Karpas-422 (cell line): ENCODE results near the gene VDAC2. TPM values are rescaled to one million over a fixed set of nuclear protein-coding genes. Genes with fewer than 3 reads are reported as not detected.
"Not testable (repeated sequence)": the region's sequence is repeated elsewhere in the genome, so short reads cannot be mapped to it uniquely, and the experiment has no call there.

Experiments used
- DNase-seq: peaks from one replicate; pipeline ENCODE4 v3.0.0-alpha.2; 2015
- H2AFZ ChIP-seq: fragments of 200-600 bp; sonication (generic); 2 replicates; pipeline ENCODE4 v1.6.1; 2014; ENCODE audit warnings: antibody characterized with exemption, low read length, mixed read lengths
- H3K27ac ChIP-seq: fragments of 200-600 bp; sonication (generic); 2 replicates; pipeline ENCODE4 v1.5.1; 2014; ENCODE audit warnings: mild to moderate bottlenecking, low read length, moderate library complexity
- H3K27me3 ChIP-seq: fragments of 200-600 bp; sonication (generic); 2 replicates; pipeline ENCODE4 v1.6.1; 2014; ENCODE audit warnings: low read length, mixed read lengths
- H3K36me3 ChIP-seq: fragments of 200-600 bp; sonication (generic); 2 replicates; pipeline ENCODE4 v1.6.1; 2014; ENCODE audit warnings: low read length, mixed read lengths; ENCODE audit not compliant: insufficient read depth
- H3K4me1 ChIP-seq: fragments of 200-600 bp; sonication (generic); 2 replicates; pipeline ENCODE4 v1.6.1; 2014; ENCODE audit warnings: mild to moderate bottlenecking, low read length, mixed read lengths
- H3K4me2 ChIP-seq: fragments of 200-600 bp; sonication (generic); 2 replicates; pipeline ENCODE4 v1.6.1; 2014; ENCODE audit warnings: low read length, low read depth, mild to moderate bottlenecking; ENCODE audit not compliant: poor library complexity, severe bottlenecking
- H3K4me3 ChIP-seq: fragments of 200-600 bp; sonication (generic); 2 replicates; pipeline ENCODE4 v1.5.1; 2014; ENCODE audit warnings: mild to moderate bottlenecking, antibody characterized with exemption, low read length, mixed read lengths
- H3K79me2 ChIP-seq: fragments of 200-600 bp; sonication (generic); 2 replicates; pipeline ENCODE4 v1.6.1; 2014; ENCODE audit warnings: mild to moderate bottlenecking, low read length, mixed read lengths
- H3K9ac ChIP-seq: fragments of 200-600 bp; sonication (generic); 2 replicates; pipeline ENCODE4 v1.6.0; 2014; ENCODE audit warnings: low read length
- H3K9me2 ChIP-seq: fragments of 200-600 bp; sonication (generic), shearing (Covaris generic); replicated peaks from 2 replicates; pipeline ENCODE4 v1.6.0; 2014; ENCODE audit warnings: mild to moderate bottlenecking, low read length, moderate library complexity; ENCODE audit not compliant: insufficient read depth
- H3K9me3 ChIP-seq: fragments of 300-700, 200-600 bp; sonication (generic); 2 replicates; pipeline ENCODE4 v1.6.1; 2014; ENCODE audit warnings: low read length, mixed read lengths
- H4K20me1 ChIP-seq: fragments of 200-600 bp; sonication (generic); 2 replicates; pipeline ENCODE4 v1.6.1; 2014; ENCODE audit warnings: mild to moderate bottlenecking, antibody characterized with exemption, low read length, low read depth; ENCODE audit not compliant: insufficient read depth
- total RNA-seq: library from RNA; depleted of rRNA; stranded (reverse); fragments of >200 nt; shearing (Covaris generic); gene quantifications from 2 replicates; pipeline ENCODE4 v1.2.3, GENCODE V29; 2014; ENCODE audit warnings: low replicate concordance

The VDAC2 gene
- total RNA-seq, 1 experiment from 2014 or later = 128 TPM

- not testable (repeated sequence) for H3K79me2 ChIP-seq, H3K9me2 ChIP-seq, H3K27ac ChIP-seq, H3K4me2 ChIP-seq, H3K4me1 ChIP-seq, H4K20me1 ChIP-seq, H3K36me3 ChIP-seq, H3K9ac ChIP-seq, H3K4me3 ChIP-seq, H2AFZ ChIP-seq, DNase-seq, H3K27me3 ChIP-seq, H3K9me3 ChIP-seq
Observed at GRCh38 chr10:75194625-75195024, 16.0 kb upstream of the VDAC2 start.

GRCh38 chr10:75195035-75195763 lies 15.4 kb upstream of the VDAC2 start:
- Histone ChIP-seq H3K27me3 (no peaks in the 10 kb centered on the region), H4K20me1 (no peaks in the 10 kb centered on the region), H3K4me2 (no peak overlapping the region), H3K27ac (no peak overlapping the region), H2AFZ (no peak overlapping the region), H3K9ac (no peak overlapping the region), H3K79me2 (no peaks in the 10 kb centered on the region), H3K4me3 (no peak overlapping the region), H3K36me3 (no peaks in the 10 kb centered on the region), H3K9me2 (no peaks in the 10 kb centered on the region), H3K9me3 (no peaks in the 10 kb centered on the region), H3K4me1 (no peaks in the 10 kb centered on the region)
- no peak for DNase-seq

- H3K79me2 ChIP-seq = no peaks in the 10 kb centered on the region
- no peak for DNase-seq
- no peaks in the 10 kb centered on the region for H4K20me1 ChIP-seq
- H3K27ac ChIP-seq = no peak overlapping the region
- no peak overlapping the region for H2AFZ ChIP-seq
- H3K9me2 ChIP-seq = no peaks in the 10 kb centered on the region
- no peaks in the 10 kb centered on the region for H3K27me3 ChIP-seq
- no peak overlapping the region for H3K4me3 ChIP-seq
- H3K4me2 ChIP-seq = no peak overlapping the region
- no peaks in the 10 kb centered on the region for H3K4me1 ChIP-seq
- H3K36me3 ChIP-seq = no peaks in the 10 kb centered on the region
- no peak overlapping the region for H3K9ac ChIP-seq
- H3K9me3 ChIP-seq = no peaks in the 10 kb centered on the region
Observed at GRCh38 chr10:75197066-75197465, 13.5 kb upstream of the VDAC2 start.

- no peaks in the 10 kb centered on the region for H4K20me1 ChIP-seq
- H3K9ac ChIP-seq = no peak overlapping the region
- H3K4me3 ChIP-seq = no peak overlapping the region
- H3K9me3 ChIP-seq = no peaks in the 10 kb centered on the region
- no peak overlapping the region for H3K27ac ChIP-seq
- H3K4me2 ChIP-seq = no peak overlapping the region
- no peaks in the 10 kb centered on the region for H3K27me3 ChIP-seq
- no peaks in the 10 kb centered on the region for H3K9me2 ChIP-seq
- no peaks in the 10 kb centered on the region for H3K4me1 ChIP-seq
- no peaks in the 10 kb centered on the region for H3K79me2 ChIP-seq
- DNase-seq = no peak
- H2AFZ ChIP-seq = no peak overlapping the region
- H3K36me3 ChIP-seq = no peaks in the 10 kb centered on the region
Observed at GRCh38 chr10:75197906-75198305, 12.7 kb upstream of the VDAC2 start.

GRCh38 chr10:75199949-75200348 lies 10.6 kb upstream of the VDAC2 start:
- not testable (repeated sequence) for H3K4me3 ChIP-seq

GRCh38 chr10:75201793-75202307 lies 8.7 kb upstream of the VDAC2 start:
- Histone ChIP-seq H3K4me1 (no peaks in the 10 kb centered on the region), H3K9me3 (no peaks in the 10 kb centered on the region), H3K4me3 (no peak overlapping the region), H4K20me1 (no peaks in the 10 kb centered on the region), H3K79me2 (no peaks in the 10 kb centered on the region), H3K27me3 (no peaks in the 10 kb centered on the region), H3K9me2 (no peaks in the 10 kb centered on the region), H3K4me2 (no peak overlapping the region), H3K9ac (no peak overlapping the region), H2AFZ (no peak overlapping the region), H3K27ac (no peak overlapping the region), H3K36me3 (no peaks in the 10 kb centered on the region)
- DNase-seq = no peak

More at GRCh38 chr10:75199949-75200348, 10.6 kb upstream of the VDAC2 start:
- not testable (repeated sequence) for H3K4me1 ChIP-seq, H2AFZ ChIP-seq, H3K9me3 ChIP-seq, H4K20me1 ChIP-seq, H3K27ac ChIP-seq, DNase-seq, H3K79me2 ChIP-seq, H3K4me2 ChIP-seq, H3K27me3 ChIP-seq, H3K9me2 ChIP-seq, H3K9ac ChIP-seq, H3K36me3 ChIP-seq

- Histone ChIP-seq H2AFZ (no peak overlapping the region), H3K9ac (no peak overlapping the region)
Observed at GRCh38 chr10:75202321-75203045, 8.1 kb upstream of the VDAC2 start.

GRCh38 chr10:75203046-75203620 lies 7.5 kb upstream of the VDAC2 start:
- H3K27ac ChIP-seq, DNase-seq, H3K36me3 ChIP-seq, H3K9ac ChIP-seq, H3K4me2 ChIP-seq, H3K4me3 ChIP-seq, H3K9me3 ChIP-seq, H3K79me2 ChIP-seq, H3K4me1 ChIP-seq, H4K20me1 ChIP-seq, H2AFZ ChIP-seq, H3K27me3 ChIP-seq, H3K9me2 ChIP-seq: not testable (repeated sequence)

More at GRCh38 chr10:75202321-75203045, 8.1 kb upstream of the VDAC2 start:
- Histone ChIP-seq H3K36me3 (no peaks in the 10 kb centered on the region), H4K20me1 (no peaks in the 10 kb centered on the region), H3K4me1 (no peaks in the 10 kb centered on the region), H3K4me2 (no peak overlapping the region), H3K79me2 (no peaks in the 10 kb centered on the region), H3K27me3 (no peaks in the 10 kb centered on the region), H3K9me2 (no peaks in the 10 kb centered on the region), H3K27ac (no peak overlapping the region), H3K9me3 (no peaks in the 10 kb centered on the region), H3K4me3 (no peak overlapping the region)
- no peak for DNase-seq
